GM13977 (cell line): ENCODE data around the gene DYNC1I1.

Experiments
- DNase-seq: peaks from one replicate; pipeline ENCODE4 v3.0.0; 2012; ENCODE audit warnings: low spot score
- in situ Hi-C: fragments of 300-500 bp; cut with MboI; formaldehyde crosslinking; loops from one replicate; pipeline ENCODE4 v1.12.0; 2022; ENCODE audit warnings: low sequenced_read_pairs, low pct_unique_long_range_greater_than_20kb, mixed read lengths, inconsistent platforms; ENCODE audit not compliant: unreplicated experiment
- TF ChIP-seq, protein P1 (sequence below): IDR thresholded peaks from 2 replicates; pipeline ENCODE4 v1.5.1; 2012; ENCODE audit warnings: mild to moderate bottlenecking, control low read depth; ENCODE audit not compliant: insufficient read depth; ENCODE audit errors: extremely low read depth, missing control alignments

The DYNC1I1 gene

DNA sequence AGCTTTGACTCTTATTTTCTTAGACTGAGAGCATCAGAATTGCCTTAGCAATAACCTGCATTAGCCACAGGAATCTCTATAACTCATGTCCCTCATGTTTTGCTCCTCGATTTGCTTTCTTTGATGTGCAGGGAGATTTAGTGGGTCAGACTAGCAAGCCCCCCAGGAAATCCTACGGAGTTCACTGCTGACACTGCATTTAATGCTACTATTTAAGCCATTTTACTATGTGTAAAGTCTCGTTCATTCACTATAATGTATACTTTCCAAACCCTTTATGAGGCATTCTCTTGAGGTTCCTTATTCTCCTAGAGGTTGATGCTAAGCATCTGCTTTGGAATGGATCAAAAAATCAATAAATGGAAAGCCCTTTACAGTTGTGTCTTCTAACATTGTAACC, 28.4 kb downstream of the DYNC1I1 start:
- in situ Hi-C loops, result no loop called here
- TF ChIP-seq, protein P1, sequence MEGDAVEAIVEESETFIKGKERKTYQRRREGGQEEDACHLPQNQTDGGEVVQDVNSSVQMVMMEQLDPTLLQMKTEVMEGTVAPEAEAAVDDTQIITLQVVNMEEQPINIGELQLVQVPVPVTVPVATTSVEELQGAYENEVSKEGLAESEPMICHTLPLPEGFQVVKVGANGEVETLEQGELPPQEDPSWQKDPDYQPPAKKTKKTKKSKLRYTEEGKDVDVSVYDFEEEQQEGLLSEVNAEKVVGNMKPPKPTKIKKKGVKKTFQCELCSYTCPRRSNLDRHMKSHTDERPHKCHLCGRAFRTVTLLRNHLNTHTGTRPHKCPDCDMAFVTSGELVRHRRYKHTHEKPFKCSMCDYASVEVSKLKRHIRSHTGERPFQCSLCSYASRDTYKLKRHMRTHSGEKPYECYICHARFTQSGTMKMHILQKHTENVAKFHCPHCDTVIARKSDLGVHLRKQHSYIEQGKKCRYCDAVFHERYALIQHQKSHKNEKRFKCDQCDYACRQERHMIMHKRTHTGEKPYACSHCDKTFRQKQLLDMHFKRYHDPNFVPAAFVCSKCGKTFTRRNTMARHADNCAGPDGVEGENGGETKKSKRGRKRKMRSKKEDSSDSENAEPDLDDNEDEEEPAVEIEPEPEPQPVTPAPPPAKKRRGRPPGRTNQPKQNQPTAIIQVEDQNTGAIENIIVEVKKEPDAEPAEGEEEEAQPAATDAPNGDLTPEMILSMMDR, result no peak
- no peak for DNase-seq

DNA sequence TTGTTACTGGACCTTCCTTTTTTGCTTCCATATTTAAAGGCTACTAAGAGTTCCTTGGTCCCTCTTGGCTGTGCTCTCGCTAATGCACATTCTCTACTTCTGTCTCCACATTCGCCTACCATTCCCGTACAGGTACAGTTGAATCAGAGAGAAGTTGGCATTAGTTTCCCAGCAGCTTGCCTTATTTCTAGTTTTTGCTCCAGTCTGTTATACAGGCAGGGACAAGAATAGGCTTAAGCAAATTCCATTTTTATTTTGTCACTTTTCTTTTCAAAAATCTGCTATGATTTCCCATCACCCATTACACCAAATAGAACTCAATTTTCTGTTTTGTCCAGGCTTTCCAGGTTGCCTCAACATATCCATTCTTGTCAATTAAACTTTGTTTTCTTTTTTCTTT, 29.9 kb downstream of the DYNC1I1 start:
- no peak for DNase-seq
- in situ Hi-C loops, result no loop called here
- TF ChIP-seq, protein P1, result no peak

DNA sequence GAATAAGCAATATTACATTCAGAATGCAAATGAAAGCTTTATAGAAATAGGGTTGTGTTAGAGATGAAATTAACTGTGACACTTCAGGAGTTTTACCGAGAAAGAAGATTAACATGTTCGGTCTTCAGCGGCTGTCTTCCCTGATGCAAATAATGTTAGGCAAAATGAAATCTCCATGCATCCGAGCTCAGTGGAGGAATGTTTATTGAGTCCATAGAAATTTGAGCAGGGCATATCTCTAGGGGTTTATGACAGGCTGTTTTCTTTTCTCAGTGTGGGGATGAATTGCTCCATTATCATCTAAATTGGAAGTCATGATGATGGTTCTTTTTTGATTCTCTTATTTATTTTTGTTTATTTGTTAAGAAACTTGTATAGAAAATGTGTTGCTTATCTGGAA, 31.7 kb downstream of the DYNC1I1 start:
- in situ Hi-C loops, result no loop called here
- no peak for DNase-seq
- TF ChIP-seq, protein P1, result no peak

DNA sequence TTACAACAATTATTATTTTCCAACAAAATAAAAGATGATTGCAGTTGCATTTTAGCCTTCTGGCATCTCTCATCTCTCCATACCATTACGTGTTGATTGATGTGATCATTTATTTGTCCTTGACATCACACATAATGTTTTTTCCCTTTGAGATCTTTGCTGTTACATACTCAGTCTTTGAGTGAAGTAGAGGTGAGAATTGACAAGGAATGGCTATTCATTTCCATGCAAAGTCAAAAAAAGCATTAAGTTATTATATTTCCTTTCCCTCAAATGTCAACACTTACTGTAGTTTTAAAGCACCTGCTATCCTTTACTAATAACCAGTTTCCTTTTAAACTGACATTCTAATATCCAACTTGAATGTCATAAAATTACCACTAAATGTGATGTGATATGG, 33.6 kb downstream of the DYNC1I1 start:
- no peak for DNase-seq
- TF ChIP-seq, protein P1, result no peak
- in situ Hi-C loops, result no loop called here

DNA sequence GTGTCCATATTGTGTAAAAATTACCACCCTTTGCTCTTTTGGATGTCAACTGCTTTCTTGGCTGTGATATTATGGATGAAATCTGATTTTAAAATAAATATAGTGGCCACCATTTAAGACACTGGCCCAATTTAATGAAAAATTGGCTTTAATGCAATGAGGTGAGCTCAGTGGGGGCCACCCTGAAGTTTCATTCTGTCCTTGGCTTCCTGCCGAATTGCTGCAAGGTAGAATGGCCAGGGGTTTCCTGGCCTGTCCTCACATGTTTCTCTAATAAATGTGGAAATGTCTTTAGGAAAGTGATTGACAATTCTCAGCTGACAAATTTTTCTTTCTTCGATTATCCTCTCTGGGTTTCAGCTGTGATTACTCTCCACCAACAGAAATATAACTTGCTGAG, 36.0 kb downstream of the DYNC1I1 start:
- no peak for DNase-seq
- in situ Hi-C loops, result no loop called here
- TF ChIP-seq, protein P1, result no peak

DNA sequence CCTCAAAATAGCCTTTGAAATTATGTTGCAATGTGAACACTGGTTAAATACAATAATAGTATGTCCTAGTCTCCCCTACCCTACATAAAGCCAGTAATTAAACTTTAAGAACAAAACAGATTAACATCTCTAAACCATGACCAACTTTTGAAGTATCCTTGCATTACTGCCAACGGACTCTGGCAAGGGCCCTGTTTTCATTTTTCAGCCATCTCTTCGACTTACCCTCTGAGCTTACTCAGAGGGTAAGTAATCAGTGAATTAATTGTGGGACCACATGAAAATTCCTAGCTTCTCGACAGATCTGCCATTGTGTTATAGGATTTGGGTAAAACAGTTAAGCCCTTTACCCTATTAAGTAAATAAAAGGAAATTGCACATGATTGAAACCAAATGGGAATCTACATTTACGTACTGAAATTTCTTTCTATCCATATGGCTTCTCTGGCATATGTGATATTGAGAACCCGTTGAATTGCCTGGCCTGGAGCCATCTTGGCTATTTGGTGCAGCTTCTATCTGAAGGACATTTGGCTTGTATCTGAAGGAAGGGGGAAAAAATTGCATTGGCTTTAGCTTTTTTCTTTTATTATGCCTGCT, 39.6 kb downstream of the DYNC1I1 start:
- no peak for DNase-seq
- in situ Hi-C loops, result no loop called here
- TF ChIP-seq, protein P1, result no peak

DNA sequence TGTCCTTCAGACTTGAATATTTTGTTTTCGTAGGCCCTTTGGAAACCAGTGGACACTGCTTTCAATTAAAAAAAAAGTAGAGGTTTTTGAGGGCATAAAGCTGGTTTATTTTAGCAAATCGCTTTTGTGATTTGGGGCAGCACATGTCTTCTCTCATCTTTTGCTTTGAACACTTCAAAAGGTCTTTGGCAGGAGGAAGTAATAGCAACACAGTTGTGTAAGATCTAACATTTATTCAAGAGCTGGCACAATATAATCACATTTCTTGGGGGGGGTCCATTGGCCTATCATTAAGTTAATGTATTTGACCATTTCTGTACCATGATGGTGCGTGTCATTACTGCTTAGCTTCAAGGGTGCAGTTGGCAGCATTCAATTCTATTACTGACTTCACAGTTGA, 42.4 kb downstream of the DYNC1I1 start:
- DNase-seq, result no peak
- TF ChIP-seq, protein P1, result no peak
- in situ Hi-C loops, result no loop called here
